HG02885 (cell line): ENCODE measurements around the gene EFHC2.

Experiments used
- ATAC-seq: cut with Tn5 transposase; IDR thresholded peaks from one replicate; pipeline ENCODE4 v1.9.1; 2021; ENCODE audit warnings: mild to moderate bottlenecking; ENCODE audit not compliant: unreplicated experiment, poor library complexity

Gene EFHC2

DNA sequence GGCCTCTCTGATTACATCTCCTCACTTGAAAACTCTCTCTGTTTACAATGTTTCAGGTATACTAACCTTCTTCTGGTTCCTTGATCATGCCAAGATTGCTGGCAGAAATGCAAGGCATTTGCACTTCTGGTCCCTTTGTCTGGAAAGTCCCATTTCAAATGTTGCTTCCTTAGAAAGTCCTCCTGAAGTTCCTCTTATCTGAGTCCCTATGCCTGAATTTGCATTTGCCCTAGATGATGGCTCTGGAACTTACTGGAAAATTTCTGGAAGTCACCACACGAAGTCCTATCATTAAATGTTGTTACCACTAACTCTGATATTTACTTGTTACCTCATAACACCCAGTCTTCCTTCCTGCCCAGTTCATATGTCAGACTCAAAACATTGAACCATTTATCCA, 176.4 kb downstream of the EFHC2 start:
- ATAC-seq = no peak

DNA sequence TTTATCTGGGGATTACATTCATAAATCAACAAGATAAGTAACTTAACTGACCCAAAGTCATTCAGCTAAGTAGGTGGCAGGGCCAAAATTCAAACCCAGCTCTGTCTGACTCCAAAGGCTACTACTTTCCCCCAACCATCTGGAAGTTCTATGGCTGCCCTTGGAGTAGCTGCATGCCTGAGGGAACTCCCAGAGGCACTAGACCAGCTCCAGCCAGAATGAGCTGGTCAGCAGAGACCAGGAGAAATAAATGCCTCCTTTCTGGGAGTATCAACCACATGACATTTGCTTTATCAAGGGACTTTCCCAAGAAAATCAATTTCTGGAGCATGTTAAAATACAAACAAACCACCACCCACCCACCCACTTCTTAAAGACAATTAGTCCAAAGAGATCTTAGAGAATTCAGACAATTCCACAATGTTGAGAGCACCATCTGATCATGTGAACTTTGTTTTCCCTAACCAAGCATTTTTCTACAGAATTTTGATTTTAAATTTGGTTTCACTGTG, 180.5 kb downstream of the EFHC2 start:
- ATAC-seq = no peak

DNA sequence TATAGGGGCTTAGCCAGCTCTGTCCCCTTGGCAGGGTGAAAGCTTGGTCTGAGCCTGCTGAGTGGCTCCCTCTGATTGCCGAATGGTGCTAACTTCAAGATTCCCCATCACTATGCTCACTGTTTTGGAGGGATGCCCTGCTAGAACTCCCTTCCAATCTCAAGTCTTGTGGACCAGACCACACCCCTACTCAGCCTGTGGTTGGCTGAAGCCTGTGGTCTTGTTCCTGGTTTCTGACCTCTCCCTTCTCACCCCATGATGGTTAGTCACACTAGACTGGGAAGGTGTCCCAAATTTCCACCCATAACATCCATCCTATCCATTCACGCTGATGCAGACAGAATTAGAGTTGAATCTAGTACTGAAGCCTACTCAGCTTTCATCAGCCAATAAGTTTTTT, 185.6 kb downstream of the EFHC2 start:
- no peak for ATAC-seq

DNA sequence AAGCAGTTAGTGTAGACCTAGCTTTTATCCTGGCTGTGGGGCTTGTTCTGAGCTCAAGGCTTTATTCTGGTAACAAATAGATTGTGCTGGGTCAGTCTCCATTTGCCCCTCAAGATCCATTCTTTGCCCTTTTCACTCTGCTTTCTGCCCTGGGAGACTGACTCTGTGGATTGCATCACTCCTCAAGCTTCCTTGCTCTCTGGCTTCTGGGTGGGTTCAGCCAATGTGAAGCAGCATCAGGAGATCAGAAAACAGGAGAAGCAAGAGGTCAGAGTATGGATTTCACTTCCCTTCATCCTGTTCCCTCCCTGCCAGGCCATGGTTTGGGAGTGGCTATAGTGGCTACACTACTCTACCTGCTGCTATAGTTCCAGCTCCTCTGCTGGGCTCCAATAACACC, 186.2 kb downstream of the EFHC2 start:
- no peak for ATAC-seq

DNA sequence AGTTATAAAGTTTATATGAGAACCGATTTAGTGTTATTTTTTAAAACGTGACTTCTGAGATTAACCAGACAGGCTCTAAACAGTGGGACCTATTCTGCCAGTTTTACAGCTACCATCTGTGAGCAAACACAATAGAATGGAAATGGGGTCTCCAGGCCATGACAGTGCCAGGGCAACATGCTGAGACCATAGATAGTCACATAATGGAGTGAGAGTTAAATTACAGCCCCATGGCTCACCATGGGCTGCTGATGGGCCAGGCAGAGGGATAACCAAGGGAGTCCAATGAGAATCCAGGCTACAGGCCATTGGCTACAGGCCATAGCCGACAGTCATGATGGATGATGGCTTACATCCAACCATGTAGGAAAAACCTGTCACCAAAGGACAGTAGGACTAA, 186.7 kb downstream of the EFHC2 start:
- no peak for ATAC-seq

DNA sequence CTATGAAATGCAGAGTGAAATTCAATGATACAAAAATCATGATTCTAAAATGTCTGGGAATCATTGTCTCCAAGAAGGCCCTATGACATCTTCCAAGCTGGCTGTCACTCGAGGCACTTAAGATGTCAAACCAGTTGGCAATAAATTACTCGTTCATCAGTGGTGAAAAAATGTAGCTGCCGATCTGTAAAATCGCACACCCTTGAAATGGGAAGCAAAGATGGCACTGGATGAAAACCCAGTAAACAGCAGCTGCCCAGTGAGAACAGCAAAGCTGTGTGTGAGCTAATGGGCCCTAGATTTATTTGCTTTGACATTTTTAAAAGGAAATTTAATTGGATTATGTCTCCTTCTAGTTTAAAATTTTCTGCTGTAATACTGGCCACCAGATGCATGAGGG, 188.3 kb downstream of the EFHC2 start:
- ATAC-seq = no peak

DNA sequence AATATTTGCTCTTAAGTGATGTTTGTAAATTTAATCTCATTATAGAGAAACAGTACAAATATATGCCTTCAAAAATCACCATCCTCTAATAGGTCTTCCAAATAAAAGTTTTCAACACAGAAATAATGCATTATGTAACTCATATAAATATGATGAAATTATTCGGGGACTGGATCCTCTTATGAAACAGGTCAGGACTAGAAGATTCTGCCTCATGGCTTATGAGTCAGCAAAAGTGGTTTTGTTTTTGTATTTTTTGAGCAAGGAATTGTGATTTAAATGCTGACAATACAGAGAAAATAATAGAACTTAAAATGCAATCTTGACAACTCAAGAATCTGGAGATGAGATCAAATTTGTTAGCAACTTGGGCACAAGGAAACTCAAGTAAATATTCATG, 190.6 kb downstream of the EFHC2 start:
- no peak for ATAC-seq

DNA sequence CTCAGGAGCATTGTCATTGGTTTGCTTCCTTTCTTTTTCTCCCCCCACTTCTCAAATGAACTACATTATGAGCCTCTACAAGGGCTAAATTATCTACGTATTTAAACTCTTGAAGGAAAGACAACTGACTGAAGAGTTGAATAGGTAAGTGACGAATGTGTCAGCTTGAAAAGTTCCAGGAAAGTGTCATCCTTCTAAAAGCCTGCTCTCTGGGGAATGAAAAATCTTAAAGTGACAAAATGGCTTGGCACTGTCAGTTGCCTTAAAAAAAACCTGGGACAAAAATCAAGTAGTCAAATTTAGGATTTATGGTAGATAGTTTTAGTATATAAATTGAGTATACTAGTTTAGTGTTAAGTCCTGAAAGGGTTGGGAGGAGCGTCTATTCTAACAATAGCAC, 196.3 kb downstream of the EFHC2 start:
- ATAC-seq = no peak

DNA sequence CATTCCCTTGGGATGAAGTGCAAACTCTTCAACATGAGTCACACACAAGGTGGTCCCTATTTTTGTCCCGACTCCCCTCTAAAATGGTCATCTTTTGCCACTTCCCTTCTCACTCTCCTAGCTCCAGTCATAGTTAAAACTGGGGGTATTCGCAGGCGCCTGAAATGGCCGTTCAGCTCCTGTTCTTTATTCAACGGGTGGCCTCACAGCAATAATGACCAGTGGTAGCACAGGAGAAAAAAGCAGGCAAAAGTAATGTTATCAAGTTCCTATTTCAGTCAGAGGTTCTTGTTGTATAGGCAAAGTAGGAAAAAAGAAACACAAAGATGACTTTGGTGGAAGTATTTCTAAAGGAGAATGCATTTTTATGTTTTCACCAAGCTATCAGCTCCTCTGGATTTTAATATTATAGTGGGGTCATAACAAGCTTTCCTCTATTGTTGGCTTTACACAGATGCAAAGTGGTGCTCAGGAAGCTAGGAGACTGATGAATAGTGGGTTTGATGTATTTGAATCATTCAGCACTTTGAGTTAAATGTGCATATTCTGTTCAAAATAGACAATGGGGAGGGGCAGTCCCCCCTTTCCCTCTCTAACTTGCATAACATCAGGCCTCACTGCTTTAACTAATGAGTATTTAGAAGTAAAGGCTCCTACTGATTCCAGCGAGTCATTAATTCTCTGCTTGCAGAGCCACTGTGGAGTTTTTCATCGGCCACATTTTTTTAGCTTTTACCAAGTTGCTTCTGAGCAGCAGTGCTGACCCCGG, 199.1 kb downstream of the EFHC2 start:
- ATAC-seq = no peak

DNA sequence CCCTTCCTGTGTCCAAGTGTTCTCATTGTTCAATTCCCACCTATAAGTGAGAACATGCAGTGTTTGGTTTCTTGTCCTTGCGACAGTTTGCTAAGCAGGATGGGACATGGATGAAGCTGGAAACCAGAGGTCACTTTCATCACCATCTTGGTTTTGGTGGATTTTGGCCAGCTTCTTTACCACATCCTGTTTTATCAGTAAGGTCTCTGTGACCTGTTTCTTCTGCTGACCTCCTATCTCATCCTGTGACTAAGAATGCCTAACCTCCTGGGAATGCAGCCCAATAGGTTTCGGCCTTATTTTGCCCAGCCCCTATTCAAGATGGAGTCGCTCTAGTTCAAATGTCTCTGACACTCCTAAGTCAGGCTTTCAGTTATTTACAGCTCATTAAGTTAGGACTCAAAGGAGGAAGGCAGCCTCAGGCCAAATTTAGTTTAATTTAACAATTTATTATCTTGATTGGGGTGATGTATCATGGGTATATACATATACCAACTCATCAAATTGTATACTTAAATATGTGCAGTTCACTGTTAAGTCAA, 200.3 kb downstream of the EFHC2 start:
- ATAC-seq = no peak

DNA sequence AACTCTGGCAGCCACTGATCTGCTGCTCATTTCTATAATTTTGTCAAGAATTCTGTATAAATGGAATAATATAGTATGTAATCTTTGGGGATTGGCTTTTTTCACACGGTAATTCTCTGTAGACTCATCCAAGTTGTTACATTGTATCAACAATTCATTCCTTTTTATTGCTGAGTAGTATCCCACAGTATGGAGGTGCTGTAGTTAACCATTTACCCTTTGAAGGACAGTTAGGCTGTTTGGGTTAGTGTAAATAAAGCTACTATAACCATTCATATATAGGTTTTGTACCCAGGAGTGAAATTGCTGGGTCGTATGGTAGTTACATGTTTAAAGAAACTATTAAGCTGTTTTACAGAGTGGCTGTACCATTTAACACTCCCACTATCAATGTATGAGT, 213.3 kb downstream of the EFHC2 start:
- no peak for ATAC-seq

DNA sequence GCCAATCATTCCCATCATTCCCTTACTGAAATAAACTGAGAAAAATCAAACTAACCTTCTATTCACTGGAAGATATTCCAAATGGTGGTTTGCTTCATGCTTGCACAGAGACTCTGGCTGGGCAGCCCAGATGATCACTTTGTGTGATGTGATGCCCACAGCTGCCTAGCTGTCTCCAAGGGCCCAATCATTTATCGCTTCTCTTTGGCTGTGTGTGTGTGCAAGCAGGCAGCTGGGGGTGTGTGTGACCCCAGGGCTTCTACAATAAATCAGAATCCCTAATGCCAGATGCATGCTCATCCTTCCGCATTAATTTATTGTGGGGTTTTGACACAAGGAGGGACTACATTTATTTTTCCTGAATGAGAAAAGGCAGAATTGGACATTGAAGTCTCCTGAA, 230.1 kb downstream of the EFHC2 start:
- ATAC-seq = no peak

DNA sequence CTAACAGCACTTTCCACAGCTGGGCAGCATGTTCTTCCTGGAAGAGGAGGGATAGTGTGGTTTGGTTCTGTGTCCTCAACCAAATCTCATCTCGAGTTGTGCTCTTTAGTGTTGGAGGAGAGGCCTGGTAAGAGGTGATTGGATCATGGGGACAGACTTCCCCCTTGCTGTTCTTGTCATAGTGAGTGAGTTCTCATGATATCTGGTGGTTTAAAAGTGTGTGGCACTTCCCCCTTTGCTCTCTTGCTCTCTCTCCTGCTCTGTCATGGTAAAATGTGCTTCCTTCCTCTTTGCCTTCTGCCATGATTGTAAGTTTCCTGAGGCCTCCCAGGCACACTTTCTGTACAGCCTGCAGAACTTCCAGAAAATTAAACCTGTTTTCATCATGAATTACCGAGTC, 236.6 kb downstream of the EFHC2 start:
- ATAC-seq = no peak

DNA sequence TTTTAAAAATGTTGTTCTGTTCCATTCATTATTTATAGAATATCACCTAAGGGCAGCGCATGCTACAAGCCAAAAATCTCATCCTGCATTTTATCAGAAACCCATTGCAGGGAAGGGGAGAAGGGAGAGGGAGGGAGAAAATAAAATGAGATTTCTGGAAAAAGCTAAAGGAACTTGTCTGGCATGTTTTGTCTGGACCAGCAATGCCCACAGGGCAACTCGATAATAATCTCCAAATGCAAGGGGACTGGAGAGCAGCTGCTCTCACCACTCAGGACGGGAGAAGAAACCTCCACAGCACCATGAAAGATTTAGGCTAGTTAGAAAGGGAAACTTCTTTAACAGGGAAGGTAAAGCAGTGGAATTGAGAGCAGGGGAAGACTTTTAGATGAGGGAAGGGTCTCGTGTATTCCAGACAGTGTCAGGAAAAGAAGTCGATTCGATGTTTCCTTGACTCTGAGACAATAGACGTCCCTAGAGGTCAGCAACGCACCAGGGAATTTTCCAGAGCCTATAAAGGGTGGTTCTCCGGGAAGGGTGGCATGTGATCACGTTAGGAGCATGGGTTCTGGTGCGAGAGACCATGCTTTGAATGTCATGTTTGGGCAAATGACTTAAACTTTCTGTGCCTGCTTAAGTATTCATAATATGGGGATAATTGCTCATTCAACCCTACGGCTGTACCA, 238.1 kb downstream of the EFHC2 start:
- ATAC-seq = no peak

DNA sequence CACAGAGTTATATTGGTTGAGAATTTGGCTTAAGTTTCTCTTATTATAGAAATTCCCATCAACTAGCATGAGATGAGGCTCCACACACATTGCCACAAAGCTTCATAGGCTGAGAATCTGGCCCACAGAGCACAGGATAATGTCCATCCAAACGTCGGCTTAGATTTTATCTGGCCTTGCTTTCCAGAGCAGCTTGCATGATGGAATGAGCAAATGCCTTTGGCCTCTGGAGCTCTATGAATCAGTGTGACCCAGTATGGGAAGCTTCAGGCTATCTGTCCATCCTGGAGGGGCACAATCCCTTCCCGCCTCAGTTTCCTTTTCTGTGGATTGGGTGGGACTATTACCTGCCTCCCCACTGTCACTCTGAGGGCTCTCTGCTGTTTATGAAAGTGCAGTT, 238.8 kb downstream of the EFHC2 start:
- no peak for ATAC-seq

DNA sequence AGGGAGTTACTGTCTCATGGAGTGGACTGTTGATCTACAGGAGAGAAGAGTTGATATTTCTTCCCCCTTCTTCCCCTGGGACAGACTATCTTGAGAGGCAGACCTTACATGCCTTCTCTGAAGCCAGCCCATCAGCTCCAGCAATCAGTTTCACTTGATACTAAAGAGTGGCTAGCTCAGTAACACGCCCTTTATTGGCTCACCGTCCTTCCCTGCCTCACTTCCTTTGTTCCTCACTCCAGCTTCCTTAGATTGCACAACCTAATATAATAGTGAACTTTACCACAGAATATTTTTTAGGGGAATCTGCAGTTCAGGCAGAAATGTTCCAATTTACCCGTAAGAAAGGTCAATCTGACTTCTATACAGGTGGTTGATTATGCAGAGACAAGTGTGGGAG, 242.2 kb downstream of the EFHC2 start:
- no peak for ATAC-seq

DNA sequence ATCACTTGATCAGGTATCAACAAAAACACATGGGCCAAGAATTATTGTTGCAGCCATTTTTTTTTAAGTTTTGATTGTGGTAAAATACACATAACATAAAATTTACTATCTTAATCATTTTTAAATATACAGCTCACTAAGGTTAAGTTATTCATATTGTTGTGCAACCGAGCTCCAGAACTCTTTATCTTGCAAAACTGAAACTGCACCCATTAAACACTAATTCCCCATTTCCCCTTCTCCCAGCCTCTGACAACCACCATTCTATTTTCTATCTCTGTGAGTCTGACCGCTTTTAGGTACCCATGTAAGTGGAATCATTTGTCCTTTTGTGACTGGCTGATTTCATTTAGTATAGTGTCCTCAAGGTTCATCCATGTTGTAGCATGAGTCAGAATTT, 244.1 kb downstream of the EFHC2 start:
- no peak for ATAC-seq
